ENCODE results near the gene ECE1.

The ECE1 gene

GRCh38 chr1:21266119-21266774 lies 24.0 kb downstream of the ECE1 start:
- no peak for DNase-seq

DNA sequence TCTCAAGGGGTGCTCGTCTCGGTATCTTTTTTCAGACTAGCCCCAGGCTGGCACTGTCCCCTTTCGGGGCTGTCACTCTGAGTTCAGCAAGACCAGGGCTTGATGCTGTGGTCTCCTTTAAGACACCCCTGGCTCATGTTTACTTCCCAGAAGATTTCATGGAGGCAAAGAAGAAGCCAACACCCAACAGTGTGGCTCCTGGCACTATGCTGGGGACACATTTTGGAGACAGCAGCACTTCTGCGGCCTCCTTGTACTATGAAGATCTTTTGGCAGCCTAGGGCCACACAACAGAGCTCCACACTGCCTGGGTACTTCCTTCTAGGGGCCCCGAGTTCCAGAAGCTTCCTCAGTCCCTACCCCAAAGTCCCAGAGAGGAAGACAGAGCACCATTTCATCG lies 24.6 kb downstream of the ECE1 start:
- DNase-seq = no peak

DNA sequence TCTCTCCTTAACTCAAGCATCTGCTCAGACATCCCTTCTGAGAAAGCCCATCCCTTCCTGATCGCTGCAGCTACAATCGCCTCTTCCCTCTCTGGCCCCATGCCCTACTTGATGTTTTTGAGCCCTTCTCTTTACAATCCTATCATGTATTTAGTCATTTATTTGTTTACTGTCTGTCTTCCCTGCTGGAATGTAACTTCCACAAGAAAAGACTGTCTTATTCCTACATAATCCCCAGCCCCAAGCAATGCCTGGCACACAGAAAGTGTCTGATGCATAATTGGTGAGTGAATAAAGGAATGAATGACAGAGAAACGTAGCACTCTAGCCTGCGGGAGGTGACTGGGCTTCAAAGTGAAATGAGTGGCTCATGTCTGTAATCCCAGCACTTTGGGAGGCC lies 25.4 kb downstream of the ECE1 start:
- peak; percentile 42 for DNase-seq

DNA sequence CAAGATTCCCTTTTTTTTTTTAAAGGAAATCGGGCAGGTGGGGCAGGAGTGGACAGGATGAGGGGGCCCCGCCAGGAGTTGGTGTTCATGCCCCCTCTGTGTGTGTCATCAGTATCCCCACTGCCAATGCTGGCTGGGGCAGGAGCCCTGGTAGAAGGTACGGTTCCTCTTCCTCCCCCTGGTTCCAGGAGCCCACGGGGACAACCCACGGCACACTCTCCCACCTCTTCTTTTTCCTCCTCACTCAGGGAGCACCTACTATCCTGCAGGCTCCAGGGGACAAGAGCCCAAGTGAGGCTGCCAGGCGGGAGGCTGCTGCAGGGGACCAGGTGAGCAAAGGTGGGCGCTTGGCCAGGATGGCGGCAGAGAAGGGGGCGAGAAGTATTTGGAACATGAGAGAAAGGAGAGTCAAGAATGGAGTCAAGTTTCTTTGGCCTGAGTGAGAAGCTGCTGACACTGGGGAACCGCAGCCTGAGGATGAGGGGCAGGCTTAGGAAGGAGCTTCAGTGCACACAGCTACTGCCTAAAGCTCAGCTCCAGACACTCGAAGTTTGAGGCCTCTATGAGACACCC lies 26.5 kb downstream of the ECE1 start:
- DNase-seq = no peak

- DNase-seq = no peak
These were observed 27.2 kb downstream of the ECE1 start for GRCh38 chr1:21263052-21263429.

- DNase-seq = peak; percentile 74
These were observed 27.8 kb downstream of the ECE1 start for GRCh38 chr1:21262293-21263051.

- DNase-seq = peak; percentile 92
These were observed 28.5 kb downstream of the ECE1 start for GRCh38 chr1:21261551-21262292.

DNA sequence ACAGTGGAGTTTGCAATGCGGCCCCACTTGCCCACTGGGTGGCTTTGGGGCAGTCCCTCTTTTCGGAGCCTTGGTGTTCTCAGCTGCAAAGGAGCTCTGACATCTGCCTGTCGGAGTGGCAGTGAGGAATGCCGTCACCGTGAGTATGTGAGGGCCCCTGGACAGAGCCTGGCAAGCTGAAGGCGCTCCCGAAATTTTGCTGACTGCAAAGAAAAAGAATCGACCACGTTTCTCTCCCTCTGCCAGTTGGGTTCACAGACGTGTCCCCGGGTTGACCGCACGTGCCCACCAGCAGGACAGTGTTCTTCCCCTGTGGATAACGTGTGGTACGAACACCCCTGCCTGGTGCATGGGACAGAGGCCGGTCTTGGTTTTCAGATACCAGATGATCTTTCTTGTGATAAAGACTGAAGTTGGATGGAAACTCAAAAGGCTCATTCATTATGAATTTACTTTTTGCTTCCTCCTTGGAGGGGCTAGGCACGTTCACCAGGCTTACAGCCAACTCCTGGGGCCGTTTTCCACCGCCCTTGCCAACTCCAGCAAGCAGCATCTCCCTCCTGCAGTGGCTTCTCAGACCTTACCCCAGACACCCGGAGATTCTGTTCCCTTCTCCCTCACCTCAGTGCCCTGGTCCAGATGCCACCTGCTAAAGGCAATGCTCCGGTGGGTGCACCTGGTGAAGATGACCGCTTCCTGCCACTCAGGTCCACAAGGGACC lies 29.7 kb downstream of the ECE1 start:
- no peak for DNase-seq

GRCh38 chr1:21259316-21260076 lies 30.8 kb downstream of the ECE1 start:
- no peak for DNase-seq

GRCh38 chr1:21258331-21259134 lies 31.7 kb downstream of the ECE1 start:
- no peak for DNase-seq

DNA sequence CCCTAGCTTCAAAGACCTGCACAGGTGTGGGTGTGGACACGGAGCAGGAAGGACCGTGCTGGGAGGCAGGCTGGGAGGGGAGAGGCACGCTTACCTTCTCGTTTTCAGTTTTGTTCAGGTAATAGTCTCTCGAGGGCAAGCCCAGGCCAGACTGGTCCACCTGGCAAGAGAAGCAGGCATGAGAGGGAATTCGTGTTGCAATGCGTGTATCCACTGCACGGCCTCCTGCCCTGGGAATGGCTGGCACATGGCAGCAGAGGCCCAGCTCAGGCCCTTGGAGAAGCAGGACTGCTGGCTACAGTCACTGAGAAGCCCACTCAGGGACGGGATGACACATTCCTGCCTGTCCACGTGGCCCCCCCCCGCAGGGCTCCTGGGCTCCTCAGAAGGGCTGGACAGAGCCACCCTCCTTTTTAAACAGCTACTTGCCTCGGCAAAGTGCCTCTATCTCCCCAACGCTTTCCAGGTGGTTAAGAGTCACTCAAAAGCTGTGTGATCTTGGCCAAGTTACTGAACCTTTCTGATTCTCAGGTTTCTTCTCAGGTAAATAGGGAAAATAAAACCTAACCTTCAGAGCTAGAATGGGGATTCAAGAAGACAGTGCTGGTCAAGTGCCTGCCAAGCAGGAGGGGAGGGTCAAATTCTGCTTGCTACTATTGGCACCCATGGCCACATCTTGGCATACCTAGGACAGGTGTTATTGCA lies 32.7 kb downstream of the ECE1 start:
- DNase-seq = no peak

DNA sequence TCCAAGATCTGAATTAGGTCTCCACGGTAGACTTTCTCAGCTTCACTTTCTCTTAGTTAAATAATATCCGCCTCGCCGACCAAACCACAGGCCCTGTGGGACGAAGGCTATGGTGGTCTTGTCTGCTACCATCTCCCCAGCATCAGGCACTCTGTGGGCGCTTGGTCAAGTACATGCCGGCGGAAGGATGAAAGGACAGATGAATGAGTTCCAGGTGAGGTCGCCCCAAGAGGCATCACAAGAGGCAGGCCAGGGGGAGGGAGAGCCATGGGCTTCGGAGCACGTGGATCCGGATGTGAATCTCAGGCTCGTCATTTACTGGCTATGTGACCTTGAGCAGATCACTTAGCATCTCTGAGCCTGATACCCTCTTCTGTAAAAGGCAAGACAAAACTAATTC lies 33.5 kb downstream of the ECE1 start:
- DNase-seq = no peak

- DNase-seq = no peak
These were observed 34.3 kb downstream of the ECE1 start for GRCh38 chr1:21255943-21256320.

GRCh38 chr1:21255284-21255942 lies 34.9 kb downstream of the ECE1 start:
- DNase-seq = peak; percentile 79

- no peak for DNase-seq
These were observed 35.8 kb downstream of the ECE1 start for GRCh38 chr1:21254335-21254951.

- DNase-seq = peak; percentile 79
These were observed 38.3 kb downstream of the ECE1 start for GRCh38 chr1:21251773-21252471.

- DNase-seq = no peak
These were observed 40.2 kb downstream of the ECE1 start for GRCh38 chr1:21249940-21250493.
